ENCODE measurements around the gene USP36.

The USP36 gene

DNA sequence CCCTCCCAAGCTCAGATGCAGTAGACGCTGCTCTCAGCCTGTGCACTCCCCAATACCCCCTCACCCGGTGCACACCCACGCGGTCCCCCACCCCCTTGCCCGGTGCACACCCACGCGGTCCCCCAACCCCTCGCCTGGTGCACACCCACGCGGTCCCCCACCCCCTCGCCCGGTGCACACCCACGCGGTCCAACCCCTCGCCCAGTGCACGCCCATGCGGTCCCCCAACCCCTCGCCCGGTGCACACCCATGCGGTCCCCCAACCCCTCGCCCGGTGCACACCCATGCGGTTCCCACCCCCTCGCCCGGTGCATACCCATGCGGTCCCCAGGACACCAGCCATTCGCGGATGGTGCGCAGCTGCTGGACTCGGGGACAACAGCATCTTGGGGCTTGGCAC is 38.6 kb downstream of the USP36 start:
- H3K4me3 ChIP-seq (ENCODE audit: insufficient read depth, low read depth, low read length) = no peak overlapping the region
- no peak overlapping the region for H3K27ac ChIP-seq (ENCODE audit: insufficient read depth, low read depth, low read length, poor library complexity, severe bottlenecking)
- no peaks in the 10 kb centered on the region for H3K9me3 ChIP-seq (ENCODE audit: control insufficient read depth, low read length)
- 91 to 93% methylated on average over 30 of the region's 30 CpGs for WGBS, 2 experiments
- no peaks in the 10 kb centered on the region for H3K27me3 ChIP-seq (ENCODE audit: control insufficient read depth, insufficient read depth, low read length, poor library complexity, severe bottlenecking)
- no peaks in the 10 kb centered on the region for H3K4me1 ChIP-seq (ENCODE audit: control insufficient read depth, insufficient read depth, low read length)
- peaks cover 32% of the 10 kb centered on the region for H3K36me3 ChIP-seq (ENCODE audit: control insufficient read depth, insufficient read depth, low read length)

GRCh38 chr17:78800132-78800931 is 40.3 kb downstream of the USP36 start:
- Histone ChIP-seq H3K36me3 (ENCODE audit: control insufficient read depth, insufficient read depth, low read length) (peaks cover 28% of the 10 kb centered on the region), H3K27ac (ENCODE audit: insufficient read depth, low read depth, low read length, poor library complexity, severe bottlenecking) (no peak overlapping the region)
- 91 to 93% methylated on average over 18 of the region's 18 CpGs for WGBS, 2 experiments

DNA sequence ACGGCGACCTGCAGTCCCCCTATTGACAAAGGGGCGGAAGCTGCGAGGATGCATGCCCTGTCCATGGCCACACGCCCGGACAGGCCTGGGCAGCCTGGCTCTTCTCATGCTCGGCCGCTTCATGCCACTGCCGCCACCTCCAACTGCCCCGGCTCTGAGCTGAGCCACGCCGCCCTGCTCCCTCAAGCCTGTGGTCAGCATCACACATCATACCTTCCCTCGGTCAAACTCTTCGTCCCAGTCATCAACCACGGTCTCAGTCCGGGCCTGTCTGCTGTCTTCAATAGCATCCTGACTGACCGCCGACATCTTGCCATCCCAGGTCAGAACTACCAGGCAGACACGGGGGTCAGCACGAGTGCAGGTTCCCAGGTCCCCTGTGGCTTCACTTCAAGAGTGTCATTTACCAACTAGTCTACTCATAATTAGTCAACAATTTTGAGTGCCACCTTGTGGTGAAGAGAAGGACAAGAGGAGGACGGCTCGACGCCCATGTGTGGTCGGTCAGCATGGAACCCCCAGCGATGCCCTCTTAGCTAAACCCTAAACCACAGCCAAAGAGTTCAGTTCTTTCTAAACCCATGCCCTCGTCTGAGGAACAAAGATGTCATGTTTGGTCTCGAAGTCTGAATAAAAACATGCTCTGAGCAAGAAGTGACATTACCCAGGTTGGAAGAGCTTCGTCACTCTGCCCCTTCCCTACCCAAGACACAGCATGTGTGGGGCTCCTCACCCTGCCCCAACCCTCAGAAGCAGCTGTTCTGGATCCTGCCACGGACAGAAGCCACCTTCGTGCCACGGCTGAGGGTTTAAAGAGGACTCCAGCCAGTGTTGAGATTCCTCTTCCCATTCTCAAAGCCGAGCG is 41.7 kb downstream of the USP36 start:
- Histone ChIP-seq H3K36me3 (ENCODE audit: control insufficient read depth, insufficient read depth, low read length) (peaks cover 28% of the 10 kb centered on the region), H3K9me3 (ENCODE audit: control insufficient read depth, low read length) (no peaks in the 10 kb centered on the region), H3K4me3 (ENCODE audit: insufficient read depth, low read depth, low read length) (no peak overlapping the region), H3K27ac (ENCODE audit: insufficient read depth, low read depth, low read length, poor library complexity, severe bottlenecking) (no peak overlapping the region), H3K4me1 (ENCODE audit: control insufficient read depth, insufficient read depth, low read length) (no peaks in the 10 kb centered on the region), H3K27me3 (ENCODE audit: control insufficient read depth, insufficient read depth, low read length, poor library complexity, severe bottlenecking) (no peaks in the 10 kb centered on the region)
- WGBS, 2 experiments = 93 to 95% methylated on average over 33 of the region's 33 CpGs

More at GRCh38 chr17:78800132-78800931, 40.3 kb downstream of the USP36 start:
- Histone ChIP-seq H3K4me3 (ENCODE audit: insufficient read depth, low read depth, low read length) (no peak overlapping the region), H3K27me3 (ENCODE audit: control insufficient read depth, insufficient read depth, low read length, poor library complexity, severe bottlenecking) (no peaks in the 10 kb centered on the region), H3K4me1 (ENCODE audit: control insufficient read depth, insufficient read depth, low read length) (no peaks in the 10 kb centered on the region), H3K9me3 (ENCODE audit: control insufficient read depth, low read length) (no peaks in the 10 kb centered on the region)

DNA sequence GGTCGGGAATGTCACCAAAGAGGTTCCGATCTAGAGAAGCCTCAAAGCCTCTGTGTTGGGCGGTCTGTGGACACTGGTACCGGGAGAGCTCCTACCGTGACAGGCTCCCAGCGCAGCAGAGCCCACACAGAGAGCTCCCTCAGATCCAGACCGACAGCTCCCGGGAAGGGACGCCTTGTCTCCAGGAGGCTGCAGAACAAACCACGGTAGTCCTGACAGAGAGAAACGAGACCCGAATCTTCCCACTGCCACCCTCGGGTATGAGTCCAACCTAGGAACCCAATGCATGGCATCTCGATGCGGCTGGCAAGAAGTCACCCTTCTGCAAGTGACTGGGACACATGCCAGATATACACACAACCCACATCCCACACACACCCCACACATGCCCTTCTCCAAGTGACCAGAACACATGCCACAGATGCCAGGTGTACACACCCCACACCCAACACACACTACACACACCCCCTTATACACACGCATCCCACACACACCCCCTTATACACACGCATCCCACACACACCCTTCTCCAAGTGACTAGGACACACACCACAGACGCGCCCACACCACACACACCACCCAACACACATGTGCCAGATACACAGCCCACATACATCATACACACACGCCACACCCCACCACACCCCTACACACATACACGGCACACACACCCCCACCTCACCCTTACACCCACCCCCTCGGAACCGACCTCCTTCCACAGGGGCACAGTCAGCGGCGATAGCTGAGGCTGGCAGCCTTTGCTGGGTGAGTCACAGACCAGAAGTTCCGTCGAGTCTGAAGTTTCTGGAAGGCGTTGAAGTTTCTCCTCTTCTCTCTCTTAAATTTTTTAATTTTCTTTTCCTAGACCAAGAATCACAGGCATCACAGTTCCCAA is 42.7 kb downstream of the USP36 start:
- no peaks in the 10 kb centered on the region for H3K4me1 ChIP-seq (ENCODE audit: control insufficient read depth, insufficient read depth, low read length)
- H3K27me3 ChIP-seq (ENCODE audit: control insufficient read depth, insufficient read depth, low read length, poor library complexity, severe bottlenecking) = no peaks in the 10 kb centered on the region
- no peaks in the 10 kb centered on the region for H3K9me3 ChIP-seq (ENCODE audit: control insufficient read depth, low read length)
- H3K36me3 ChIP-seq (ENCODE audit: control insufficient read depth, insufficient read depth, low read length) = peaks cover 21% of the 10 kb centered on the region
- WGBS, 2 experiments = 92 to 94% methylated on average over 28 of the region's 28 CpGs
- H3K4me3 ChIP-seq (ENCODE audit: insufficient read depth, low read depth, low read length) = no peak overlapping the region
- H3K27ac ChIP-seq (ENCODE audit: insufficient read depth, low read depth, low read length, poor library complexity, severe bottlenecking) = no peak overlapping the region

DNA sequence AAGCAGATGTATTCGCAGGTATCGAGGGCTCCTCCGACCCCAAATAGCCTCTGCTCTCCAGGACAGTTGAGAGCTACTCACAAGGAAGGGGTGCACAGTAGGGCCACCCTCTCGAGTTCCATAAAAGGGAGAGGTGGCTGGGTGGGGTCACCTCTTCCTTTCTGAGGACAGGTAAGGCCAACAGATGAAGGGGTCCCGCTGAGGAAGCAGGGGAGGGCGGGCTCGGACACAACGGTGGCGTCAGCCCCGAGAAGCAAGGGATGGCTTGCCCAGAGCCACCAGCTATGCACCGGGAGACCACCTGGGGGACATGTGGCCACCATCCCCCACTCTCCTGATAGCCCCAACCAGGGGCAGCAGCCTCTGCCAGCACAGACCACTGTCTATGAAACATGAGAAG is 43.4 kb downstream of the USP36 start:
- Histone ChIP-seq H3K9me3 (ENCODE audit: control insufficient read depth, low read length) (no peaks in the 10 kb centered on the region), H3K36me3 (ENCODE audit: control insufficient read depth, insufficient read depth, low read length) (peaks cover 21% of the 10 kb centered on the region), H3K4me3 (ENCODE audit: insufficient read depth, low read depth, low read length) (no peak overlapping the region), H3K27me3 (ENCODE audit: control insufficient read depth, insufficient read depth, low read length, poor library complexity, severe bottlenecking) (no peaks in the 10 kb centered on the region), H3K4me1 (ENCODE audit: control insufficient read depth, insufficient read depth, low read length) (no peaks in the 10 kb centered on the region), H3K27ac (ENCODE audit: insufficient read depth, low read depth, low read length, poor library complexity, severe bottlenecking) (no peak overlapping the region)
- WGBS, 2 experiments = 92 to 95% methylated on average over 11 of the region's 11 CpGs

DNA sequence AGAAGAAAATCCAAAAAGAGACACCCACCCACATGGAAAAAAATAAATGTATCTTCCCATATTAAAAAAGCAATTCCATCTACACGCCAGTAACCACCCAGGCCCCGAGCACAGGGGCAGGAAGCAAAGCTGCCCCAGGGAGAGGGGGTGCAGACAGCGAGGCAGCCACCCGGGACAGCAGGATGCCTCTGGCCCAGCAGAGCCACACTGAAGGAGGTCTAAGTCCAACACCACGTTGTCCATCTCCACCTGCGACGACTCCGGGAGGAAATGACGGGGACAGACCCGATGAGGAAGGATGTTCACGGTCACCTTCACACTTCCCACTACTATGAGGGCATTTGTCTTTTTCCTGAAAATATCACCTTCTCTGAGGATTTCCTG is 44.1 kb downstream of the USP36 start:
- no peak overlapping the region for H3K4me3 ChIP-seq (ENCODE audit: insufficient read depth, low read depth, low read length)
- H3K9me3 ChIP-seq (ENCODE audit: control insufficient read depth, low read length) = no peaks in the 10 kb centered on the region
- H3K4me1 ChIP-seq (ENCODE audit: control insufficient read depth, insufficient read depth, low read length) = no peaks in the 10 kb centered on the region
- WGBS, 2 experiments = 95 to 96% methylated on average over 11 of the region's 11 CpGs
- no peak overlapping the region for H3K27ac ChIP-seq (ENCODE audit: insufficient read depth, low read depth, low read length, poor library complexity, severe bottlenecking)
- no peaks in the 10 kb centered on the region for H3K27me3 ChIP-seq (ENCODE audit: control insufficient read depth, insufficient read depth, low read length, poor library complexity, severe bottlenecking)
- peaks cover 21% of the 10 kb centered on the region for H3K36me3 ChIP-seq (ENCODE audit: control insufficient read depth, insufficient read depth, low read length)

- peaks cover 21% of the 10 kb centered on the region for H3K36me3 ChIP-seq (ENCODE audit: control insufficient read depth, insufficient read depth, low read length)
- H3K4me1 ChIP-seq (ENCODE audit: control insufficient read depth, insufficient read depth, low read length) = no peaks in the 10 kb centered on the region
- H3K9me3 ChIP-seq (ENCODE audit: control insufficient read depth, low read length) = no peaks in the 10 kb centered on the region
- no peak overlapping the region for H3K4me3 ChIP-seq (ENCODE audit: insufficient read depth, low read depth, low read length)
- WGBS, 2 experiments = 92 to 94% methylated on average over 14 of the region's 14 CpGs
- H3K27ac ChIP-seq (ENCODE audit: insufficient read depth, low read depth, low read length, poor library complexity, severe bottlenecking) = no peak overlapping the region
- no peaks in the 10 kb centered on the region for H3K27me3 ChIP-seq (ENCODE audit: control insufficient read depth, insufficient read depth, low read length, poor library complexity, severe bottlenecking)
Observed at GRCh38 chr17:78795861-78796516, 44.6 kb downstream of the USP36 start.

GRCh38 chr17:78794864-78795640 is 45.6 kb downstream of the USP36 start:
- Histone ChIP-seq H3K9me3 (ENCODE audit: control insufficient read depth, low read length) (no peaks in the 10 kb centered on the region), H3K27ac (ENCODE audit: insufficient read depth, low read depth, low read length, poor library complexity, severe bottlenecking) (no peak overlapping the region), H3K27me3 (ENCODE audit: control insufficient read depth, insufficient read depth, low read length, poor library complexity, severe bottlenecking) (no peaks in the 10 kb centered on the region), H3K4me3 (ENCODE audit: insufficient read depth, low read depth, low read length) (no peak overlapping the region), H3K36me3 (ENCODE audit: control insufficient read depth, insufficient read depth, low read length) (peaks cover 21% of the 10 kb centered on the region), H3K4me1 (ENCODE audit: control insufficient read depth, insufficient read depth, low read length) (no peaks in the 10 kb centered on the region)
- WGBS, 2 experiments = 93 to 94% methylated on average over 21 to 22 of the region's 22 CpGs

DNA sequence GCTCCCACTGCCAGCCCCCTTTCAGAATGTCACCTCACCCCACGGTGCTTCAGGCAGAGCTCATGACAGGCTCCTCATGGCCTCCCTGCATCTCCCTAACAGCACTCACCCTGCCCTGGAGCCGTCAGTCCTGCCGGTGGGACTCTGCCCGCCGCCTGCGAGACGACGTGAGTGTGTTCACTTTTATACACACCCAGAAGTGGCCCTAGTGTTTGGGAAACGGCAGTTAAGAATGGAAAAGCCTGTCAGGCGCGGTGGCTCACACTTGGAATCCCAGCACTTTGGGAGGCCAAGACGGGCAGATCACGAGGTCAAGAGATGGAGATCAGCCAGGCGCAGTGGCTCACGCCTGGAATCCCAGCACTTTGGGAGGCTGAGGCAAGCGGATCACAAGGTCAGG is 46.2 kb downstream of the USP36 start:
- peaks cover 21% of the 10 kb centered on the region for H3K36me3 ChIP-seq (ENCODE audit: control insufficient read depth, insufficient read depth, low read length)
- WGBS, 2 experiments = 91 to 95% methylated on average over 16 of the region's 16 CpGs
- H3K27ac ChIP-seq (ENCODE audit: insufficient read depth, low read depth, low read length, poor library complexity, severe bottlenecking) = no peak overlapping the region
- H3K27me3 ChIP-seq (ENCODE audit: control insufficient read depth, insufficient read depth, low read length, poor library complexity, severe bottlenecking) = no peaks in the 10 kb centered on the region
- H3K4me3 ChIP-seq (ENCODE audit: insufficient read depth, low read depth, low read length) = no peak overlapping the region
- no peaks in the 10 kb centered on the region for H3K4me1 ChIP-seq (ENCODE audit: control insufficient read depth, insufficient read depth, low read length)
- no peaks in the 10 kb centered on the region for H3K9me3 ChIP-seq (ENCODE audit: control insufficient read depth, low read length)
